ENCODE measurements around the gene MYPOP. TPM values are rescaled to one million over a fixed set of nuclear protein-coding genes. Genes with fewer than 3 reads are reported as not detected.

Gene MYPOP
- total and polyA plus RNA-seq, 9 of the 15 experiments (the other 6 are each of a cell fraction or from before 2014, with no cell fraction given): 0.32 to 7.6 (median 1.6) TPM

GRCh38 chr19:45886427-45887199 lies 15.8 kb downstream of the MYPOP start:
- peak; percentile 97 for FAIRE-seq
- no TSS peak for BruUV-seq (replicated peaks)
- POLR2A ChIA-PET: interaction anchor here (0.6 to 2.3 kb wide), 10 partner anchors 12 to 524 kb away, joined by 3 to 12 read pairs (median 4); partner anchors contain the start of genes FOXA3, MYPOP and NANOS2
- TF ChIP-seq STAG1 (CRISPR knock-in tag; IDR thresholded peaks at IDR 0.05; ENCODE audit: borderline replicate concordance): no peak
- no peak for TF ChIP-seq GMEB1 (CRISPR knock-in tag; IDR thresholded peaks at IDR 0.05)
- no peak; the same call in none of the 2 replicates for TF ChIP-seq CEBPB (tag; IDR thresholded peaks at IDR 0.05)
- no peak for TF ChIP-seq ZNF407 (IDR thresholded peaks at IDR 0.05; ENCODE audit: low read depth)
- no peak for TF ChIP-seq MECOM (CRISPR knock-in tag; IDR thresholded peaks at IDR 0.05)
- no peak for TF ChIP-seq GTF2B (IDR thresholded peaks at IDR 0.05; ENCODE audit: extremely low read depth, insufficient read length)
- TF ChIP-seq TCF3 (CRISPR knock-in tag; IDR thresholded peaks at IDR 0.05): no peak
- no peak for TF ChIP-seq CGGBP1 (CRISPR knock-in tag; IDR thresholded peaks at IDR 0.05)
- no peak for TF ChIP-seq CBFA2T3 (IDR thresholded peaks at IDR 0.05)
- TF ChIP-seq NCOA6 (IDR thresholded peaks at IDR 0.05): no peak

More at GRCh38 chr19:45886427-45887199, 15.8 kb downstream of the MYPOP start:
- peaks cover 13% of the 10 kb centered on the region; the same call in 1 of the 3 replicates for H3K36me3 ChIP-seq (ENCODE audit: control insufficient read depth, insufficient read depth, low read length)
- peak overlapping the region; percentile 87 for H3K4me2 ChIP-seq (ENCODE audit: insufficient read depth, low read length)
- peak overlapping the region; percentile 80 to 97 for H3K9ac ChIP-seq (ENCODE audit: insufficient read depth in 1 of 2, low read depth in 2 of 2, low read length in 2 of 2)
- peak overlapping the region; percentile 93 for H2AFZ ChIP-seq (ENCODE audit: low read depth, low read length)
- H3K4me3 ChIP-seq: peak overlapping the region; percentile 58
- intact Hi-C loops (cut with micrococcal nuclease): no loop called here
- H4K20me1 ChIP-seq (replicated peaks; ENCODE audit: control insufficient read depth, insufficient read depth, low read length): no peaks in the 10 kb centered on the region
- in situ Hi-C loops (cut with MboI): no loop called here
- peak; percentile 74 for ATAC-seq
- H3K4me1 ChIP-seq (replicated peaks in 1 of 2; ENCODE audit: control insufficient read depth in 2 of 2, insufficient read depth in 2 of 2, low read length in 2 of 2): peaks cover 37 to 63% of the 10 kb centered on the region in 2 experiments; a peak in 4 of 5 replicates
- H3K79me2 ChIP-seq (ENCODE audit: control insufficient read depth, insufficient read depth, low read length): peaks cover 25% of the 10 kb centered on the region
- peak overlapping the region; percentile 94 for H3K27ac ChIP-seq (ENCODE audit: extremely low read depth, low read depth, low read length)
- CTCF ChIA-PET (ENCODE audit: low intra/inter-chr PET ratio): interaction anchor here (0.6 to 2.6 kb wide), 4 partner anchors 22 to 216 kb away, joined by 3 to 14 read pairs (median 6); partner anchors contain the start of genes FOXA3 and SYMPK
- DNase-seq (ENCODE audit: extremely low read depth in 1 of 4, low spot score in 3 of 4): peak; percentile 85 to 96 (median 90)
- 2% methylated on average over 28 of the region's 32 CpGs for whole genome bisulfite sequencing (ENCODE audit: insufficient coverage, low coverage, missing lambda C conversion rate)
- no peaks in the 10 kb centered on the region for H3K27me3 ChIP-seq (ENCODE audit: control insufficient read depth in 2 of 2, insufficient read depth in 2 of 2, low read length in 2 of 2)
- H3K9me3 ChIP-seq (replicated peaks; ENCODE audit: control insufficient read depth, insufficient read depth, low read depth, low read length): no peaks in the 10 kb centered on the region
- no peaks in the 10 kb centered on the region for H3K9me1 ChIP-seq (ENCODE audit: control insufficient read depth, insufficient read depth, low read length)
